Right lobe of liver (tissue), 4 donors: ENCODE data around the gene CDX1.

Experiments
- POLR2A ChIP-seq: fragments of 450-650 bp; IDR thresholded peaks from one replicate; pipeline ENCODE4 v1.6.1; 2017; ENCODE audit warnings: antibody characterized with exemption, mild to moderate bottlenecking
- TF ChIP-seq, protein P1 (sequence below), 4 donors: fragments of 200-600 bp in 3 of 4; fragments of 450-650 bp in 1 of 4; IDR thresholded peaks; one replicate each; pipeline versions ENCODE4 v1.5.1 to v1.8.0; 2016 to 2022; ENCODE audit warnings: antibody characterized with exemption in 4 of 4, mild to moderate bottlenecking in 2 of 4
- donor health status: DM: no; HTN: no; CAD: no.
- donor health status: DM: no; HTN: no; CAD: no.
- donor health status: DM: no; HTN: yes; CAD: no.

DNA sequence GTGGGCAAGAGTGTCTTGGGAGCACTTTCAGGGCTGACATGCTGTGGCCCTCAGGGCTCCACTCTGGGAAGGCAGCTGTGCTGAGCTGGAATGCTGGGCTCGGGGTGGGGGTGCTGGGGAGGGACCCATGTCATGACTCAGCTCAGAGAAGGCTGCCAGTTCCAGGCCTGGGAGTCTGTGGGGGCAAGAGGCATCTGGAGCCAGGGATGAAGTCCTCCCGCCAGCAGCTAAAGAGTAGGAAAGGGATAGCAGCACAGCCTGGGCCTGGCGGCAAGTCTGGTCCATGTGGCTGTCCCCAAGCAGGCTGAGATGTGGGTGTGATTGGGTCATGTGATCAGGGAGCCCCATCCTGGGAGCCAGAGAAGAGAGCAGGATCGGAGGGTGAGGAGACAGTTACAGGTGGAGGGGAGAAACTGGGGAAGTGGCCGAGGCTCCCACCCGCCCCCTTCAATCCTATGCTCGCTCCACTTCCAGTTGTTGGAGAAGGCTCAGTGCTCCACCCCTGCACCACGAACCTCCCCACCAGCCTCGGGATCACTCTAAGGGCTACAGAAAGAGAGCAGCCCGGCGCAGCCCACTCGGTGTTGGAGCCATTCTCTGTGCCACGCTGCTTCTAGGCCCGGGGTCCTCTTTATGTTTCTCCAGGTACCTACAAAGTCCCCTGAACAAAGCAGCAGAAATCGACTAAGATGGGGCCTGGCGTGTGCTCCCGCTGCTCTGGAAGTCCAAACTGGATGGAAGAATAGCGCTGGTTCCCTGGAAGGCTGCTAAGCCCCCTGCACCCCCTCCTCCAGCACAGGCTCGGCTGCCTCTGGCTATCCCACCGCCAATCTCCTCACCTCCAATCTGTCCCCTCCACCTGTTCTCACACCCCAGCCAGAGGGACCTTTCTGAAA is 23.0 kb upstream of the CDX1 start:
- TF ChIP-seq, protein P1, sequence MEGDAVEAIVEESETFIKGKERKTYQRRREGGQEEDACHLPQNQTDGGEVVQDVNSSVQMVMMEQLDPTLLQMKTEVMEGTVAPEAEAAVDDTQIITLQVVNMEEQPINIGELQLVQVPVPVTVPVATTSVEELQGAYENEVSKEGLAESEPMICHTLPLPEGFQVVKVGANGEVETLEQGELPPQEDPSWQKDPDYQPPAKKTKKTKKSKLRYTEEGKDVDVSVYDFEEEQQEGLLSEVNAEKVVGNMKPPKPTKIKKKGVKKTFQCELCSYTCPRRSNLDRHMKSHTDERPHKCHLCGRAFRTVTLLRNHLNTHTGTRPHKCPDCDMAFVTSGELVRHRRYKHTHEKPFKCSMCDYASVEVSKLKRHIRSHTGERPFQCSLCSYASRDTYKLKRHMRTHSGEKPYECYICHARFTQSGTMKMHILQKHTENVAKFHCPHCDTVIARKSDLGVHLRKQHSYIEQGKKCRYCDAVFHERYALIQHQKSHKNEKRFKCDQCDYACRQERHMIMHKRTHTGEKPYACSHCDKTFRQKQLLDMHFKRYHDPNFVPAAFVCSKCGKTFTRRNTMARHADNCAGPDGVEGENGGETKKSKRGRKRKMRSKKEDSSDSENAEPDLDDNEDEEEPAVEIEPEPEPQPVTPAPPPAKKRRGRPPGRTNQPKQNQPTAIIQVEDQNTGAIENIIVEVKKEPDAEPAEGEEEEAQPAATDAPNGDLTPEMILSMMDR (IDR thresholded peaks at IDR 0.05), result no peak
- no peak for TF ChIP-seq POLR2A
